PFSK-1 (cell line): ENCODE measurements around the gene CEACAM21.

Experiments used
- REST ChIP-seq, 2 experiments: IDR thresholded peaks; 2 replicates each; pipeline versions ENCODE4 v1.6.1 to v1.8.0; 2011 to 2012; ENCODE audit warnings: low read depth in 2 of 2, low read length in 2 of 2, control low read depth in 1 of 2, inconsistent platforms in 1 of 2, mild to moderate bottlenecking in 1 of 2, moderate library complexity in 1 of 2; ENCODE audit not compliant: insufficient read depth in 1 of 2
- TAF1 ChIP-seq: IDR thresholded peaks from 2 replicates; pipeline ENCODE4 v1.6.1; 2012; ENCODE audit warnings: low read length, control low read depth, borderline replicate concordance; ENCODE audit not compliant: insufficient read depth

GRCh38 chr19:41570179-41570578 lies 5.8 kb upstream of the CEACAM21 start:
- TF ChIP-seq TAF1: no peak
- TF ChIP-seq REST (IDR thresholded peaks at IDR 0.05; ENCODE audit: insufficient read depth in 1 of 2, low read depth in 2 of 2, low read length in 2 of 2): no peak
